Esophagus muscularis mucosa (tissue), 4 donors: ENCODE data around the gene DUSP28. TPM values are rescaled to one million over a fixed set of nuclear protein-coding genes. Genes with fewer than 3 reads are reported as not detected.
A peak's percentile ranks its signal among the peaks of the same experiment; 100 is the strongest.

Experiments used
- DNase-seq: peaks from one replicate; pipeline ENCODE4 v3.0.0-alpha.2; 2017; ENCODE audit errors: extremely low spot score
- H3K27ac ChIP-seq, 4 donors: fragments of 200-600 bp; sonication (generic); replicated peaks in 1 of 4; 1 replicate in 3 of 4; 2 replicates in 1 of 4; pipeline ENCODE4 v1.5.1; 2016 to 2019; ENCODE audit warnings: mild to moderate bottlenecking in 1 of 4
- H3K27me3 ChIP-seq, 4 donors: fragments of 200-600 bp; sonication (generic); one replicate each; pipeline versions ENCODE4 v1.5.1 to v1.6.0; 2016 to 2019
- H3K36me3 ChIP-seq, 4 donors: fragments of 200-600 bp; sonication (generic); one replicate each; pipeline ENCODE4 v1.5.1; 2016 to 2019
- H3K4me1 ChIP-seq, 4 donors: fragments of 200-600 bp; sonication (generic); one replicate each; pipeline ENCODE4 v1.5.1; 2016 to 2019
- H3K4me3 ChIP-seq, 4 donors: fragments of 200-600 bp; sonication (generic); 1 replicate in 2 of 4; 2 replicates in 2 of 4; pipeline ENCODE4 v1.5.1; 2016 to 2019; ENCODE audit warnings: mild to moderate bottlenecking in 4 of 4, moderate library complexity in 1 of 4
- H3K9me3 ChIP-seq, 4 donors: fragments of 200-600 bp; sonication (generic); 1 replicate in 3 of 4; 2 replicates in 1 of 4; pipeline ENCODE4 v1.5.1; 2016 to 2019
- CTCF ChIP-seq, 3 experiments: fragments of 200-600 bp in 2 of 3; fragments of 450-650 bp in 1 of 3; sonication (generic) in 2 of 3; IDR thresholded peaks; one replicate each; pipeline ENCODE4 v1.5.1; 2017 to 2019; ENCODE audit warnings: antibody characterized with exemption in 3 of 3, mild to moderate bottlenecking in 2 of 3, moderate library complexity in 1 of 3
- EP300 ChIP-seq: sonication (generic); formaldehyde crosslinking; IDR thresholded peaks from one replicate; pipeline ENCODE4 v1.6.1; 2017; ENCODE audit warnings: antibody characterized with exemption
- POLR2A ChIP-seq: fragments of 450-650 bp; IDR thresholded peaks from one replicate; pipeline ENCODE4 v1.6.1; 2017; ENCODE audit warnings: antibody characterized with exemption, moderate library complexity, mild to moderate bottlenecking, low read depth
- POLR2AphosphoS5 ChIP-seq, 2 donors: sonication (generic); formaldehyde crosslinking; IDR thresholded peaks; one replicate each; pipeline ENCODE4 v1.6.1; 2017; ENCODE audit warnings: antibody characterized with exemption in 2 of 2
- WGBS: methylation state at CpG from one replicate; pipeline ENCODE4 v1.1.5; 2018; 5-methylcytosine and 5-hydroxymethylcytosine counted together
- intact Hi-C: fragments of 100-400 bp; cut with DNase I; formaldehyde crosslinking; loops from one replicate; pipeline ENCODE4 v1.15.1; 2023
- total RNA-seq, 4 donors: library from RNA; depleted of rRNA; stranded (reverse); fragments of >200 nt; gene quantifications; one replicate each; pipeline versions ENCODE4 v1.1.0 to v1.2.1, GENCODE V29; 2016

Gene DUSP28
- total RNA-seq, 4 donors from 2014 or later = 3.8 to 7.3 (median 4.8) TPM

- Histone ChIP-seq H3K4me3 (peak overlapping the region; percentile 80 to 91 (median 86)), H3K27ac (peak overlapping the region; percentile 91 to 94 (median 93)), H3K9me3 (no peaks in the 10 kb centered on the region), H3K27me3 (no peaks in the 10 kb centered on the region), H3K36me3 (peaks cover 9 to 31% (median 31%) of the 10 kb centered on the region in 4 donors), H3K4me1 (peaks cover 37 to 58% (median 45%) of the 10 kb centered on the region in 4 donors)
- no peak for TF ChIP-seq POLR2A
- no peak for TF ChIP-seq EP300
- TF ChIP-seq CTCF (IDR thresholded peaks at IDR 0.05) = no peak
- TF ChIP-seq POLR2AphosphoS5 (IDR thresholded peaks at IDR 0.05) = no peak
- 20% methylated on average over 14 of the region's 62 CpGs for WGBS
- intact Hi-C loops = no loop called here
- no peak for DNase-seq
Measured at GRCh38 chr2:240586919-240587800, 27.0 kb downstream of the DUSP28 start.

GRCh38 chr2:240588006-240588655 is 28.0 kb downstream of the DUSP28 start:
- TF ChIP-seq CTCF (IDR thresholded peaks at IDR 0.05) (no peak), POLR2AphosphoS5 (IDR thresholded peaks at IDR 0.05) (no peak), EP300 (no peak), POLR2A (no peak)
- Histone ChIP-seq H3K9me3 (no peaks in the 10 kb centered on the region), H3K36me3 (peaks cover 9 to 41% (median 39%) of the 10 kb centered on the region in 4 donors), H3K4me3 (peak overlapping the region in 3 of 4 donors; percentile 80 to 91 (median 86)), H3K27me3 (no peaks in the 10 kb centered on the region), H3K4me1 (peaks cover 37 to 56% (median 47%) of the 10 kb centered on the region in 4 donors), H3K27ac (no peak overlapping the region)
- 83% methylated on average over 10 of the region's 10 CpGs for WGBS
- intact Hi-C loops = no loop called here
- no peak for DNase-seq

- 77% methylated on average over 4 of the region's 4 CpGs for WGBS
- intact Hi-C loops = no loop called here
- TF ChIP-seq POLR2AphosphoS5 (IDR thresholded peaks at IDR 0.05) (no peak), EP300 (no peak), CTCF (IDR thresholded peaks at IDR 0.05) (no peak), POLR2A (no peak)
- Histone ChIP-seq H3K27me3 (no peaks in the 10 kb centered on the region), H3K4me1 (peaks cover 41 to 56% (median 48%) of the 10 kb centered on the region in 4 donors), H3K36me3 (peaks cover 9 to 46% (median 43%) of the 10 kb centered on the region in 4 donors), H3K9me3 (no peaks in the 10 kb centered on the region), H3K4me3 (no peak overlapping the region), H3K27ac (no peak overlapping the region)
- no peak for DNase-seq
Measured at GRCh38 chr2:240588669-240589068, 28.5 kb downstream of the DUSP28 start.

GRCh38 chr2:240589375-240589774 is 29.2 kb downstream of the DUSP28 start:
- peaks cover 34 to 55% (median 47%) of the 10 kb centered on the region in 4 donors for H3K4me1 ChIP-seq
- 87% methylated on average over 5 of the region's 14 CpGs for WGBS
- no peak for DNase-seq
- no peak for TF ChIP-seq POLR2AphosphoS5 (IDR thresholded peaks at IDR 0.05)
- no peak for TF ChIP-seq EP300
- TF ChIP-seq CTCF (IDR thresholded peaks at IDR 0.05) = no peak
- no peak for TF ChIP-seq POLR2A
- no peaks in the 10 kb centered on the region for H3K27me3 ChIP-seq
- no peak overlapping the region for H3K4me3 ChIP-seq
- H3K9me3 ChIP-seq = no peaks in the 10 kb centered on the region
- intact Hi-C loops = no loop called here
- peaks cover 9 to 53% (median 47%) of the 10 kb centered on the region in 4 donors for H3K36me3 ChIP-seq
- no peak overlapping the region for H3K27ac ChIP-seq
